Raji (cell line): Measurements from ENCODE around the gene ZNF697.

ENCODE experiments used
- POLR2A ChIP-seq: IDR thresholded peaks from 2 replicates; pipeline ENCODE4 v1.6.1; 2011; ENCODE audit warnings: low read depth, low read length, control low read depth; ENCODE audit not compliant: insufficient read depth

The ZNF697 gene

GRCh38 chr1:119674835-119675289 lies 26.8 kb upstream of the ZNF697 start:
- TF ChIP-seq POLR2A, result no peak

DNA sequence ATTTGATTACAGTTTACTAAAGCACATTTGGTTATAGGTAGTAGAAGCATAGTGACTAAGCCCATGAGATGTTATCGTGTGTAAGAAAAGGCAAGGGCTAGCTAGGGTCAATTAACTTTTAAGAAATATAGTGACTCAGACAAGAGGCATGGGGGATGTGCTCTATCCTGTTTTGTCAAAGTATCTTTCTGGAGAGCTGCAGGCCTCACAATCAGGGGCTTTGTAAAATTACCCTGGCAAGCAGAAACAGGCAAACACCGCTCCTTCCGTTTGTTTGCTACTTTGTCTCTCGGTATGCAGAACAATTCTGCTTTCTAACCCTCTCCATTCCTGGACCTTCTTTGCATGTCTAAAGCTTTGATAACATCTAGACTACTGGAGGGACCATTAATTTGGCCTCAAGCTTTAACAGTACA lies 26.1 kb upstream of the ZNF697 start:
- TF ChIP-seq POLR2A, result no peak

- no peak for TF ChIP-seq POLR2A
Measured at GRCh38 chr1:119673171-119673940, 25.3 kb upstream of the ZNF697 start.

DNA sequence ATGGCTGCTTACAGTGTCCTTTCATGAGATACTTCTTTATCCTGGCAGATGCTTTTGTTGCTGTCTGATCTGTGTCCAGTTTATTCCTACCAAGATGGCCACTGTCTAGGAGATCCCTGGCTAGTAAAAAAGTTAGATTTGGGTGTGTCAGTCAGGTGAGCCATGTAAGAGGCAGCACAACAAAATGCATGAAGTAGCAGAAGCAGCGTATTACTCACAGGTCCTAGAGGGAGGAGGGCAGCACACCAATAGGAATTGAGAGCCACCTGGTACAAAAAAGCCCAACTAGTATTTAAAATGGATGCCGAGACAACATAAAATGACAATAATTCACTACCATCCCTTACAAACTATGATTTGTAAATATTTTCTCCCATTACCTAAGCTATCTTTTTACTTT lies 22.8 kb upstream of the ZNF697 start:
- TF ChIP-seq POLR2A, result no peak

DNA sequence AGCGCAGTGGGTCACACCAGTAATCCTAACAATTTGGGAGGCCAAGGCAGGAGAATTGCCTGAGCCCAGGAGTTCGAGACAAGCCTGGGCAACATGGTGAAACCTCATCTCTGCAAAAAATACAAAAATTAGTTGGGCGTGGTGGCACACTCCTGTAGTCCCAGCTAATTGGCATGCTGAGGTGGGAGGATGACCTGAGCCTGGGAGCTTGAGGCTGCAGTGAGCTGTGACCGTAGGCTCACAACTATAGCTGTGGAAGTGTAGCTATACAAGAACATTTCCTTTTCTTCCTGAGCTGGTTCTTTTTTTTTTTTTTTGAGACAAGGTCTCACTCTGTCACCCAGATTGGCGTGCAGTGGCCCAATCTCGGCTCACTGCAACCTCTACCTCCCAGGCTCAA lies 19.1 kb upstream of the ZNF697 start:
- no peak for TF ChIP-seq POLR2A

- no peak for TF ChIP-seq POLR2A
Measured at GRCh38 chr1:119664067-119664466, 16.0 kb upstream of the ZNF697 start.

DNA sequence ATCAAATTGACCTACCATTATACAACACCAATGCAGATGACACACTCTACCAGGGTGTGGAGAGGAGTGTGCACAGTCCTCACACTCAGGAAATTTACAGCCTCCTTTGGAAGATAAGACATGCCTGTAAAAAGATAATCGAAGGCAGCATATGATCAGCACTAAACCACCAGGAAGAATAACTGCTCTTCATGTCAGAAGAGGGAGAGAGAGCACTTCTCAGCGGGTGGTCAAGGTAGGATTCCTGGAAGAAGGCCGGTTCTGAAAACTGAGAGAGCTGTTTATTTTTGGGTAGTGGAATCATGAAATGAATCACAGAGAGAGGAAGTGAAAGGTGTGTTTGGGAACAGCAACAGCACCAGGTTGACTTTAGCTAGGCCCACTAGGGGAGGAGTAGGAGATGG lies 14.0 kb upstream of the ZNF697 start:
- TF ChIP-seq POLR2A, result no peak

GRCh38 chr1:119660253-119661083 lies 12.4 kb upstream of the ZNF697 start:
- TF ChIP-seq POLR2A, result no peak

- TF ChIP-seq POLR2A, result no peak
Measured at GRCh38 chr1:119659628-119660027, 11.6 kb upstream of the ZNF697 start.

DNA sequence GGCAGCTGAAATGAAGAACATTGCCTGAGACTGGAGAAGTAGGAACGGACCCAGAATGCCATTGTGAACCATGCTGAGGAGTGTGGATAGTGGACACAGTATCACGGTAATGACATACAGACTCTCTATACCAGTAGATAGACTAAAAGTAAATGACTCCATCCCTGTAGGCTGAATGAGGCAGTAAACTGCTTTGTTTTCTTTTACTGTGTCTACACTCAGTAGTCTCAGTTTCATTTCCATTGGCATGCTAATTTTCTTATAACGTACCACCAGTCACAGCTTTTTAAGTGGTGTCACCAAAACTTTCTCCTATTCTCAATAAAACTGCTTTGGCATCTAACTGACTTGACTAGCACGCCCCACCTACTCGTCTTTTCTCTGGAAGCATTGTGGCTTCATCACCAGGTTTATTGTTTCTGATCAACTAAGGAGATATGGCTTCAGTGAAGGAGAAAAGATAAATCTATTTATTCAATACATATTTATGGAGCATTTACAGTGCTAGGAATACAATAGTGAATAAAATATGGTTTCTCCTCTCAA lies 8.4 kb upstream of the ZNF697 start:
- TF ChIP-seq POLR2A, result no peak

GRCh38 chr1:119655154-119655553 lies 7.1 kb upstream of the ZNF697 start:
- TF ChIP-seq POLR2A, result no peak

DNA sequence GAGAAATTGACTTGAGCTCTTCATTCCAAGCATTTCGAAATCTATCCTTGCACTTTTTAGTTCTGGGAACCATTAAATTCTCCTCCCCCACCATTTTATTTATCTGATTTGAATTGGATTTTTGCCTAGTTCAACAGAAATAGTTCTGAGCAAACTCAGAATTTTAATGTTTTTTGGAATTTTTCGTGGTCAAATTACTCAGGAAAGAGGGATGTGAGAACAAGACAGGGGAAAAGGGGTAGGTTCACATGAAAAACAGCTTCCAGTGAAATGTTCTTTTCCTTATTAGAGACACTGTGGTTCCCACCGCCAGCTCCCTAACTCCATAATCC lies 5.7 kb upstream of the ZNF697 start:
- TF ChIP-seq POLR2A, result no peak

DNA sequence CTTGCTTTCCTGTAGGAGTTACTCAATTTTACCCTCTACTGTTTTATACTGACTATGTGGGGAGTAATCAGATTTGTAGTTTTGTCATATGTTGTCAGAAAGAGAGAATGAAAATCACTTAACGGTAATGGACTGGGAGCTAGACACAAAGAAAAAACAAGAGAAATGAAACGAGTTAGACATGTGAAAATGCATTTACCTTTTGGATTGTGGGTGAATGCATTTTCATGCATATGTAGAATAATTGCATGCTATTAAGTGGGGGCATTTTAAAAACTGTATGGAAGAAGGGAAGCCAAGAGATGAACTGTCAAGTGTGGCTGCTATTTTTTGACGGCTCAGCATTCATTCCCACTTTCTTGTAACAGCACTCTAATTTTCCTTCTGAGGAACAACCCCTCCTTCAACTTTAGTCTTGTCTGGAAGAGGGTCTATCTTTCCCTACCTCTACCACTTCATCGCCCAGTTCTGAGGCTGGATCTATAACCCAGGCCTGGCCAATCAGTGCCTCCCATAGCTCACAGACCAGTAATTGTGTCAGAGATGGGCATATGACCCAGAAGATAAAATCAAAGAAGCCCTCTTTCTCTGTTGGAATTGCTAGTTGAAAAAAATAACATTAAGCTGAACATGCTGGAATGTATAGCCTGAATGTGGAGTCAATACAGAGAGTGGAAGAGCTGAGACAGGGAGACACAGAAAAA lies 5.2 kb upstream of the ZNF697 start:
- no peak for TF ChIP-seq POLR2A

DNA sequence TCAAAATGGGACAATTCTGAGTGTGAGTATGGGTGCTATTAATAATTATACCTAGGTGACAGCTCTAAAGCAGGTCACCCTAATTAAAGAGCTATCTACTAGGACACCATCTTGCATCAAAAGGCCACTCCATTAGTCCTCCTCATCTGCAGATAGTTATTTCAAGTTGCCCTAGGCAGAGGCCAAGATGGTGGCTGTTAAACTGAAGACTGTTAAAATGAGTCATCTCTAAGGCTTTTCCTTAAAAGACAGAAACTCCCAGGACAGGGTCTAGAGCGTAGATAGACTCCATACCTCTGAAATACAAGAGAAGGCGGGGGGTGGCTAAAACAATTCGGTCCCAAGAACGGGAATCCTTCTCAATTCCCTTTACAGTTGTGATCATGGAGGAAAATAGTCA lies 4.5 kb upstream of the ZNF697 start:
- no peak for TF ChIP-seq POLR2A

- TF ChIP-seq POLR2A, result no peak
Measured at GRCh38 chr1:119651641-119652040, 3.6 kb upstream of the ZNF697 start.
